ENCODE data around the gene CCL27. TPM values are rescaled to one million over a fixed set of nuclear protein-coding genes. Genes with fewer than 3 reads are reported as not detected.
A peak's percentile ranks its signal among the peaks of the same experiment; 100 is the strongest.

CCL27 gene
- total RNA-seq, 1 donor = 0.36 TPM

DNA sequence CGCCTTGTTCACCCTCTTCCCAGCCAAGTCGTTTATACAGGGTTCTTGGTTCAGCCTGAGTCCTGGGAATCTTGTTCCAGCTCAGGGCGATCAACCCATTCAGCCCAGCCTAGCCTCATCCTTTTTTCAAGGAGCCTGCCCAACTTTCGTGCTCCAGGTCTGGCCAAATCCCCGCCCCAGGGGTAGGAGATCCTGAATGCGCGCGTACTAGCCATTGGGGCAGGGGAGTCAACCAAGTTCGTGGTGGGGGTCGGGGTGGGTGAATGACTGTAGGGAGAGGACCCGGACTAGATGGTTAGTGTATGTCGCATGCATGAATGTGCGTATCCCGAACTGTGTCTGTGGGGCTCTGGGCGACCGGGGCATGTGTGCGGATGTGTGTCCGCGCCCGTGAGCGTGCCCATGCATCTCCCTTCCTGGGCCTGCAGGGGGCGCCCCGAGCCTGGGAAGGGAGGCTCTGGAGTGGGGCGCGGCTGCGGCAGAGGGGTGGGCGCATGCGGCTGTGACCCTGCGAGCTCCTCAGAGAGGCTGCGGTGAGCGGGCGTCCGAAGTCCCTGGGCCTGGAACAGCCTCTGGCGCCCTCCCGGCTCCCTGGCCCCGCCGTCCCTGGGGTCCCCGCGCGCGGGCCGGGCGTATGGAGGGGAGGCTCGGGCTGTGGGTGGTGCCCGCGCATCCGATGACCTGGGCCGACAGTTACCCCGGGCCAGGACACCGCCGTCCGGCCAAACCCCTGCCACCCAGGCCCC, 38.7 kb upstream of the CCL27 start:
- TF ChIP-seq, protein P1, sequence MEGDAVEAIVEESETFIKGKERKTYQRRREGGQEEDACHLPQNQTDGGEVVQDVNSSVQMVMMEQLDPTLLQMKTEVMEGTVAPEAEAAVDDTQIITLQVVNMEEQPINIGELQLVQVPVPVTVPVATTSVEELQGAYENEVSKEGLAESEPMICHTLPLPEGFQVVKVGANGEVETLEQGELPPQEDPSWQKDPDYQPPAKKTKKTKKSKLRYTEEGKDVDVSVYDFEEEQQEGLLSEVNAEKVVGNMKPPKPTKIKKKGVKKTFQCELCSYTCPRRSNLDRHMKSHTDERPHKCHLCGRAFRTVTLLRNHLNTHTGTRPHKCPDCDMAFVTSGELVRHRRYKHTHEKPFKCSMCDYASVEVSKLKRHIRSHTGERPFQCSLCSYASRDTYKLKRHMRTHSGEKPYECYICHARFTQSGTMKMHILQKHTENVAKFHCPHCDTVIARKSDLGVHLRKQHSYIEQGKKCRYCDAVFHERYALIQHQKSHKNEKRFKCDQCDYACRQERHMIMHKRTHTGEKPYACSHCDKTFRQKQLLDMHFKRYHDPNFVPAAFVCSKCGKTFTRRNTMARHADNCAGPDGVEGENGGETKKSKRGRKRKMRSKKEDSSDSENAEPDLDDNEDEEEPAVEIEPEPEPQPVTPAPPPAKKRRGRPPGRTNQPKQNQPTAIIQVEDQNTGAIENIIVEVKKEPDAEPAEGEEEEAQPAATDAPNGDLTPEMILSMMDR (IDR thresholded peaks at IDR 0.05; ENCODE audit: extremely low read depth, low read depth, low read length) = peak; percentile 71
- H3K27ac ChIP-seq (ENCODE audit: low read depth, low read length) = no peak overlapping the region
- no peaks in the 10 kb centered on the region for H4K20me1 ChIP-seq (ENCODE audit: insufficient read depth, low read length)
- DNase-seq (ENCODE audit: insufficient read length, low spot score, missing footprints) = peak; percentile 96
- no peaks in the 10 kb centered on the region for H3K79me2 ChIP-seq (ENCODE audit: insufficient read depth, low read length)
- H3K4me3 ChIP-seq (ENCODE audit: insufficient read depth, low read length) = peak overlapping the region; percentile 84
- peak overlapping the region; percentile 100 for H3K4me2 ChIP-seq (ENCODE audit: insufficient read depth, low read length)
- no peaks in the 10 kb centered on the region for H3K36me3 ChIP-seq (ENCODE audit: insufficient read depth, low read length)
- no peaks in the 10 kb centered on the region for H3K9me3 ChIP-seq (ENCODE audit: low read depth, low read length)
- H3K4me1 ChIP-seq (ENCODE audit: insufficient read depth, low read length) = peaks cover 3% of the 10 kb centered on the region
- H2AFZ ChIP-seq (ENCODE audit: low read length) = peak overlapping the region; percentile 98
- peaks cover 4% of the 10 kb centered on the region for H3K27me3 ChIP-seq (ENCODE audit: insufficient read depth, low read length)

DNA sequence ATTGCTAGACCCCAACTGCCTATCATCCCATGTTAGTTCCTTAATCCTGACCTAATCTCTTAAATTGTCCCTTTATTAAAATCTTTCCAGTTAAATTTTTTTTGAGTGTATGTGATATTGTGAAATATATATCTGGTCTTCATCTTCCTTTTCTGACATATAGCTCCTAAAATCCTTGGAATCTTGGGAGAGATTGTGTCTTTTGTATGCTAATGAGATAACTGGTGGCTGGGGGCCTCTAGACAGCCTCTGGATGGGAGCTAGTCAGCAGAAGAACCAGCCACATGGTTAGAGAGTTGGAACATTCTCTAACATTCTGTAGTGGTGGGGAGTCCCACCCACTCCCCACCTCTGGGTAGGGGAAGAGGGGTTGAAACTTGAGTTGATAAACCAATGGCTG, 32.4 kb upstream of the CCL27 start:
- Histone ChIP-seq H3K4me3 (ENCODE audit: insufficient read depth, low read length) (no peak overlapping the region), H3K4me1 (ENCODE audit: insufficient read depth, low read length) (no peaks in the 10 kb centered on the region), H2AFZ (ENCODE audit: low read length) (no peak overlapping the region), H3K27ac (ENCODE audit: low read depth, low read length) (no peak overlapping the region), H3K79me2 (ENCODE audit: insufficient read depth, low read length) (no peaks in the 10 kb centered on the region), H3K27me3 (ENCODE audit: insufficient read depth, low read length) (peaks cover 4% of the 10 kb centered on the region), H4K20me1 (ENCODE audit: insufficient read depth, low read length) (peaks cover 5% of the 10 kb centered on the region), H3K4me2 (ENCODE audit: insufficient read depth, low read length) (no peak overlapping the region), H3K36me3 (ENCODE audit: insufficient read depth, low read length) (no peaks in the 10 kb centered on the region), H3K9me3 (ENCODE audit: low read depth, low read length) (no peaks in the 10 kb centered on the region)
- DNase-seq (ENCODE audit: insufficient read length, low spot score, missing footprints) = no peak
- TF ChIP-seq, protein P1 (IDR thresholded peaks at IDR 0.05; ENCODE audit: extremely low read depth, low read depth, low read length) = no peak

DNA sequence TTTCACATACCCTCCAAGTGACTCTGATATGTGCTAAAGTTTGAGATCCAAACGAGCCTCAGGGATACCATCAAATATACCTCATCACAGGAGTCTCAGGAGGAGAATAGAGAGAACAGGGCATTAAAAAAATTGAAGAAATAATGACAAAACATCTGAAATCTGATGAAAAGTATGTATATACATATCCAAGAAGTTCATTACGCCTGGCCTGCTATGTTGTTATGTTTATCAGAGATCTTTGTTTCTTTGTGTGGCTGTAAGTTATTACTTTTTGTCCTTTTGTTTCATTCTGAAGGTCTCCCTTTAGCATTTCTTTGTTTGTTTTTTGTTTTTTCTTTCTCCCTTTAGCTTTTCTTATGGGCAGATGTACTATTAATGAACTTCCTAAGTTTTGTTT, 31.1 kb upstream of the CCL27 start:
- Histone ChIP-seq H3K4me2 (ENCODE audit: insufficient read depth, low read length) (no peak overlapping the region), H3K4me1 (ENCODE audit: insufficient read depth, low read length) (no peaks in the 10 kb centered on the region), H3K36me3 (ENCODE audit: insufficient read depth, low read length) (no peaks in the 10 kb centered on the region), H4K20me1 (ENCODE audit: insufficient read depth, low read length) (peaks cover 5% of the 10 kb centered on the region), H3K27ac (ENCODE audit: low read depth, low read length) (no peak overlapping the region), H2AFZ (ENCODE audit: low read length) (no peak overlapping the region), H3K4me3 (ENCODE audit: insufficient read depth, low read length) (no peak overlapping the region), H3K27me3 (ENCODE audit: insufficient read depth, low read length) (no peaks in the 10 kb centered on the region), H3K9me3 (ENCODE audit: low read depth, low read length) (no peaks in the 10 kb centered on the region), H3K79me2 (ENCODE audit: insufficient read depth, low read length) (no peaks in the 10 kb centered on the region)
- TF ChIP-seq, protein P1 (IDR thresholded peaks at IDR 0.05; ENCODE audit: extremely low read depth, low read depth, low read length) = no peak
- no peak for DNase-seq (ENCODE audit: insufficient read length, low spot score, missing footprints)

DNA sequence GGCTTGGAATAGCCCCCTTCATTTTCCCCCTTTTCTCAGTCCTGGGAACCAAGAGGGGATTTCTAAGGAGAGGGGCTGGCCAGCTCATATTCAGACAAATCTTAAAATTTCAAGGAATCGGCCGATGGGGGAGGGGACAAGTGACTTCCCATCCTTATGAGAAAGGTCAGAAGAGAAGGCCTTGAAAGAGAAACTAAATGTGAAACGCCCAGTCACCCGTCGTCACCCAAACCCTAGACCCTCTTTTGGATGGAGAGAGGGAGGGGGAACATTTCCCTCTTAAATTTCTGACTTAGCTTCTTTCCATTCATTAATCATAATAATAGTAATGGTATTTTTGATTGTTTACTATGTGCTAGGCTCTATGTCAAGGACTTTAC, 29.5 kb upstream of the CCL27 start:
- H3K4me1 ChIP-seq (ENCODE audit: insufficient read depth, low read length) = no peaks in the 10 kb centered on the region
- no peaks in the 10 kb centered on the region for H3K9me3 ChIP-seq (ENCODE audit: low read depth, low read length)
- H3K27me3 ChIP-seq (ENCODE audit: insufficient read depth, low read length) = no peaks in the 10 kb centered on the region
- H3K4me2 ChIP-seq (ENCODE audit: insufficient read depth, low read length) = no peak overlapping the region
- peaks cover 9% of the 10 kb centered on the region for H4K20me1 ChIP-seq (ENCODE audit: insufficient read depth, low read length)
- no peaks in the 10 kb centered on the region for H3K79me2 ChIP-seq (ENCODE audit: insufficient read depth, low read length)
- H3K4me3 ChIP-seq (ENCODE audit: insufficient read depth, low read length) = no peak overlapping the region
- TF ChIP-seq, protein P1 (IDR thresholded peaks at IDR 0.05; ENCODE audit: extremely low read depth, low read depth, low read length) = no peak
- no peaks in the 10 kb centered on the region for H3K36me3 ChIP-seq (ENCODE audit: insufficient read depth, low read length)
- H3K27ac ChIP-seq (ENCODE audit: low read depth, low read length) = no peak overlapping the region
- H2AFZ ChIP-seq (ENCODE audit: low read length) = no peak overlapping the region
- DNase-seq (ENCODE audit: insufficient read length, low spot score, missing footprints) = no peak
